CD4-positive, alpha-beta T cell treated with Interferon gamma for 1 hour (primary cell): ENCODE results near the gene CRY2.
A peak's percentile ranks its signal among the peaks of the same experiment; 100 is the strongest.
"Not testable (repeated sequence)": the region's sequence is repeated elsewhere in the genome, so short reads cannot be mapped to it uniquely, and the experiment has no call there.

Experiments
- DNase-seq: peaks from one replicate; pipeline ENCODE4 v3.0.0-alpha.2; 2020

The CRY2 gene

GRCh38 chr11:45900175-45900800, 53.0 kb downstream of the CRY2 start:
- not testable (repeated sequence) for DNase-seq

GRCh38 chr11:45900916-45901617, 53.8 kb downstream of the CRY2 start:
- DNase-seq: no peak

DNA sequence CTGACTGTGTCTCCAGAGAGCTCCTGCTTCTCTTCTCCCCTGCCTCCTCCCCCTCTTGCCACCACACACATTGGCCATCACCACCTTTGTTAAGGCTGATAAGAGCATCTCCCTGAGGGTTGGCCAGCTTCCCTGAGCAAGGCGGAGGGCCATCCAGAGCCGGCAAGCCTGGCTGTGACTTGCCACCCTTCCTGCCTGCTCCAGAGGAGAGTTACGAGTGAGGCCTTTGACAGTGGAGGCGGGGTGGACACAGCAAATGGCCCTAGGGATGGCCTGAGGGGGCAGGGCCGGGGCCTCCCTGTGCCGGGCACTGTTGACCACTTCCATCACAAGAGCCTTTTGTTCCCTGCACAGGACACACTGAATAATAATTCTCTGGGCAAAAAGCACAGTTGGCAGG, 54.4 kb downstream of the CRY2 start:
- DNase-seq: no peak

DNA sequence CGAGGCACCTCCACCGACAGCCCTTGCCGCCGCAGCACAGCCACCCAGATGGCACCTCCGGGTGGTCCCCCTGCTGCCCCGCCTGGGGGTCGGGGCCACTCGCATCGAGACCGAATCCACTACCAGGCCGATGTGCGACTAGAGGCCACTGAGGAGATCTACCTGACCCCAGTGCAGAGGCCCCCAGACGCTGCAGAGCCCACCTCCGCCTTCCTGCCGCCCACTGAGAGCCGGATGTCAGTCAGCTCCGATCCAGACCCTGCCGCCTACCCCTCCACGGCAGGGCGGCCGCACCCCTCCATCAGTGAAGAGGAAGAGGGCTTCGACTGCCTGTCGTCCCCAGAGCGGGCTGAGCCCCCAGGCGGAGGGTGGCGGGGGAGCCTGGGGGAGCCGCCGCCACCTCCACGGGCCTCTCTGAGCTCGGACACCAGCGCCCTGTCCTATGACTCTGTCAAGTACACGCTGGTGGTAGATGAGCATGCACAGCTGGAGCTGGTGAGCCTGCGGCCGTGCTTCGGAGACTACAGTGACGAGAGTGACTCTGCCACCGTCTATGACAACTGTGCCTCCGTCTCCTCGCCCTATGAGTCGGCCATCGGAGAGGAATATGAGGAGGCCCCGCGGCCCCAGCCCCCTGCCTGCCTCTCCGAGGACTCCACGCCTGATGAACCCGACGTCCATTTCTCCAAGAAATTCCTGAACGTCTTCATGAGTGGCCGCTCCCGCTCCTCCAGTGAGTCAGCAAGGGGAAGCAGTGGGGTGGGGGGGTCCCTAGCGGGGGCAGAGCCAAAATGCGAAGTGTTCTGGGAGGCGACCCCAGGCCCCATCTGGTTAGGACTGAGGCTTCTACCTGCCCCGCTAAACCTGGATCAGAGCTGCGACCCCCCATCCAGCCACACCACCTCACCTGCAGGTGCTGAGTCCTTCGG, 55.4 kb downstream of the CRY2 start:
- no peak for DNase-seq

- no peak for DNase-seq
Measured at GRCh38 chr11:45904309-45904915, 57.1 kb downstream of the CRY2 start.

GRCh38 chr11:45905095-45905494, 57.8 kb downstream of the CRY2 start:
- no peak for DNase-seq

DNA sequence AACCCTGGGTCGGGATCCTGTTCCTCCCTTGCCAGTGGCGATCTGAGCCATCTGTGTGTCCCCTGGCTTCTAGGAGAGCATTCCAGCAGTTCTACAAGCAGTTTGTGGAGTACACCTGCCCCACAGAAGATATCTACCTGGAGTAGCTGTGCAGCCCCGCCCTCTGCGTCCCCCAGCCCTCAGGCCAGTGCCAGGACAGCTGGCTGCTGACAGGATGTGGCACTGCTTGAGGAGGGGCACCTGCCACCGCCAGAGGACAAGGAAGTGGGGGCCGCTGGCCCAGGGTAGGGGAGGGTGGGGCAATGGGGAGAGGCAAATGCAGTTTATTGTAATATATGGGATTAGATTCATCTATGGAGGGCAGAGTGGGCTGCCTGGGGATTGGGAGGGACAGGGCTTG, 58.3 kb downstream of the CRY2 start:
- DNase-seq: not testable (repeated sequence)

- peak; percentile 32 for DNase-seq
Measured at GRCh38 chr11:45906096-45906682, 58.9 kb downstream of the CRY2 start.

DNA sequence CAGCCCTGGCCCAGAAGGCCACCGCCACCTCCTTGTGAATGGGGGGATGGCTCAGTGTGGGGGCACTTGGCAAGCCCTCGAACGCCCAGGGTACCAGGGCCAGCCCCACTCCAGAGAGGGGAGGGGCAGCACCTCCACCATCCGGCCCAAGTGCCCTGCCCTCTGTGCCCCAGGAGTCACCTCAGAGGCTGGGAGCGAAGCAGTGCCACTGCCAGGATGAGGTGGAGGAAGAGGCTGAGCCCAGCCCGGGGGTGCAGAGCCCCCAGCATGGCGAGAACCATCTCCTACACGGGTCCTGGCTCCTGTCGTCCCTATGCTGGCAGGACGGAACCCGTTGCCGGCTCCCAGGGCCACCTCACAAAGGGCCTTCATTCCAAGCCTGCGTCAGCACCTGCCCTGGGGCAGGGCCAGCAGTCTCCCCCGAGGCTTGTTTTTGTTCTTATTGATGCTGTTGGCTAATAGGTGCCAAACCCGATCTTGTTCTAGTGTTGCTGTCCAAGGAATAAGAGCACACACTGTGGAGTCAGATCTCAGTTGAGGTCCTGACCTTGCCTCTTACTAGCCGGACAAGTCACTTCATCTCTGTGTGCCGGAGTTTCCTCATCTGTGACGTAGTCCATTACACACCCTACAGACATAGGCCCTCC, 59.8 kb downstream of the CRY2 start, which contains the start of gene FREY1:
Gene FREY1 (minus strand): TSS at position 307 of the 647 bp plus-strand sequence. CDS start 26 bp downstream, at position 281.
- DNase-seq: no peak

DNA sequence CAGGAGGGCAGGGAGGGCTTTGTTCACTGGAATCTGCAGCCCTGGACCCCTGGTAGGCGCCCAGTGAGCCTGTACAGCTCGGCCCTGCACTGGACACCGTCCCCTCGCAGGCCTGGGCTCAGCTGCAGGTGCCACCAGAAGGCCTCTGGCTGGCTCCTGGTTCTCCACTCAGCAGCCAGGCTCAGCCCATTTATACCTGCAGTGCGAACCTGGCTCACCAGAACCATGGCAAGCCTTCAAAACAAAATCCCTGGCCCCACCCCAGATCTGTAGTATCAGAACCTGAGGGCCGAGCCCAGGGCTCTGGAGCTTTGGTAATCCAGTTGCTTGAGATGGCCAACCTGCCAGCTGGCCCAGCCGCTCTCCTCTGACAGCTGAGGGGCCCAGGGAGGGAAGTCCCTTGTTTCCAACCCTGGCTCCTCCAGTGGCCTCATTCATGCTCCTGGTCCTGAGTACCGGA, 60.7 kb downstream of the CRY2 start:
- no peak for DNase-seq

DNA sequence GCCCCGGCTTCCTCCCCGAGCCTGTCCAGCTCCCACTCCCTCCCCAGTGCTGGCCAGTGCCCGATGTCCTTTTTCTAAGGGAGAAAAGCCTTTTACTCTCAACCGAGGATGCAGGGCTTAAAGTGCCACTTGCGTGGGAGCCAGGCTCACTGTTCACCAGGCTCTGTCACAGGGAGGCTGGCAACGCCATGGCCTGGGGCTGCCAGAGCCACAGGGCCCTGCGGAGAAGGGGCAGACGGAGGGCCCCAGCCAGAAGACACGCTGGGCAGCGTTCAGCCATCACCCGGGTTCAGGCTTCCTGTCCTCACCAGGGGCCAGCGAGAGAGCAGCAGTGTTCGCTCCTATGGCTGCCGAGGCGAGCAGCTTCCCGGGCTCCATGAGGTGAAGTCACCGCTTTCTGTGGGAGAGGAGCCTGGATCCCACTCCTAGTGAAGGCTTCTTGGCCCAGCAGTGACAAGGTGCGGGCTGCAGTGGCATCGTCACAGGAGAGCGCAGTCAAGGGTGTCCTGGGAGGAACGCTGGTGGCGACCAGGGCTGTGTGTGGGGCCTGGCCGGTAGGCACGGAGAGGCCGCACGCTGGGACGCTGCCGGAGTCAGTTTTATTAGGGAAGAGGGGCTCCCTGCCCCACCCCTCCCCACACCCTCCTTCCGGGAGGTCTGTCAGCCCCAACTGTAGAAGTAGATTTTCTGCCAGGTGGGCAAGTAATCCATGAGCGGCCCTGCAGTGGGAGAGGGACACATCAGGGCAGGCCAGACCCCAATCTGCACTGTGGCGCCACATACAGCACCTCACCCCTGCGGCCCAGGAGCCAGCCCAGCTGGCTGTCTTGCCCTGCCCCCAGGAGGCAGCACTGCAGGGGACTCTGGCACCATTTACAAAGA, 62.6 kb downstream of the CRY2 start:
- DNase-seq: no peak

DNA sequence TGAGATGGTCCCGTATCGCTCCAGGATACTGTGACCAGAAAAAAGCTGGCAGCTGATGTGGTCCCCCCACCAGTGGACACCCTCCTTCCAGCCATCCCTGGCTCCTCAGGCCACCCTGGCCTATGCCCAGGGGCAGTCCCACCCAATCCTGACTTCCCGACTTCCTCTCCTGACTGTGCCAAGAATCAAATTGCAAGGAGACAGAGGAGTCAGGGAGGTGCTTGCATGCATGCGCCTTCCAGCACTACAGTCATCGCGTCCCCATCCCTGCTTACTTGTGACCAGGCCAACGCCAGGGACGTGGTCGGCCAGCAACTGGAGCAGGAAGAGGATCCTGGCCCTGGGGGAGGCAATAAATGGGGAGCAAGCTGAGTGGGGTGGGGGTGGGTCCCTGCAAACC, 63.3 kb downstream of the CRY2 start:
- no peak for DNase-seq

DNA sequence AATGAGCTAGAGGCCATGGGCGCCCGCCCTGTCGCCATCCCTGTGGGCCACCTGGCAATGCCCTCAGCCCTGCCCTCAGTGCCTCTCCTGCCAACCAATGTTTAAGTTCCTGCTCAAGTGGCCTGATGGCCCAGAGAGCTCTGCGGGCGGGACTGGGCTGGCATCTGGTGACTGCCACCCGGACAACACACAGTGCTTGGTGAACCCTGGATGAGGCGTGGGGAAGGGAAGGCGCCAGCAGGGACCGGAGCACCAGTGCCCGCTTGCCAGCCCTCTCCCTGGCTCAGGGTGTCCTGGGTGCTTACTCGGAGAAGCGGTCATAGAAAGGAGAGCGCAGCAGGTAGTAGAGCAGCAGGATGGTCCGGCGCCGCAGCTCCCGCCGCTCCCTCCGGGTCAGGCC, 66.2 kb downstream of the CRY2 start:
- DNase-seq: no peak

- no peak for DNase-seq
Measured at GRCh38 chr11:45913942-45914635, 66.8 kb downstream of the CRY2 start.

- DNase-seq: no peak
Measured at GRCh38 chr11:45915446-45915845, 68.2 kb downstream of the CRY2 start.

- peak; percentile 31 for DNase-seq
Measured at GRCh38 chr11:45917286-45917622, 70.0 kb downstream of the CRY2 start.

DNA sequence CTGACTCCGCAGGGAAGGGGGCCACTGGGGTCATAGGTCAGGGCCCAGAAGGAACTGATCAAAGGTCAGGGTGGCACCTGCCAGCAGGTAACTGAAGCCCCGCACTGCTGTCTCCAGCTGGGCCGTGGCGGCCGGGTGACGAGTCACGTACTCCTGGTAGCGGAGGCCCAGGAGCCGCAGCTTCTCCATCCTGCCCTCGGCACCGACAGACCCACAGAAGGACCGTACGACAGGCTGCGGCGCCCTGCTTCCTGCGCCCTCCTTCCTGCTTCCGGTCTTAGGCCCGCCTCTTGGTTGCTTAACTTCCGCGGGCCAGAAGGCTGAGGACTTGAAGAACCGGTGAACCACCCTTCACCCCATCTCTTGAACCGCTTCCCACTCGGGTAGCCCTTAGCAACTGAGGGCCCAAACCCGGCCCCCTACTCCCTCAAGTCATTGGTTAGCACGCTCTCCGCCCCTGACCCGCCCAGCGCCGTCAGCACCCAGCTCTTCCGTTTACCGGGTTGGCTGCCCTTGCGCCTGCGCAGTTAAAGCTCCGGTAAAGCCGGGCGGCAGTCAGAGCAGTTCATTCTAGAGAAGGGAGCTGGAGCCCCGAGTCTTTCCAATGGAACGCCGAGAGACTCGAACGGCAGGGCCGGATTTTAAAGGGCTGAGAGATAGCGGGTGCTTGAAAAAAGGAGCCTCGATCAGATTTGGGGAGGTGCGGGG, 70.5 kb downstream of the CRY2 start, which contains the start of gene PEX16:
Gene PEX16 (minus strand): TSS at position 255 of the 708 bp plus-strand sequence. CDS start 66 bp downstream, at position 189.
- peak; percentile 99 for DNase-seq

GRCh38 chr11:45918331-45918941, 71.2 kb downstream of the CRY2 start:
- peak; percentile 52 for DNase-seq
